Melanocyte of skin (primary cell): Measurements from ENCODE around the gene ZNF611. TPM values are rescaled to one million over a fixed set of nuclear protein-coding genes. Genes with fewer than 3 reads are reported as not detected.

Experiments used
- total RNA-seq, 2 donors: library from RNA; depleted of rRNA; stranded (reverse); fragments of >200 nt; gene quantifications; 2 replicates each; pipeline ENCODE4 v1.2.3, GENCODE V29; 2012

The ZNF611 gene
- total RNA-seq = 1 to 10 TPM; 6.9 to 8.7 TPM

DNA sequence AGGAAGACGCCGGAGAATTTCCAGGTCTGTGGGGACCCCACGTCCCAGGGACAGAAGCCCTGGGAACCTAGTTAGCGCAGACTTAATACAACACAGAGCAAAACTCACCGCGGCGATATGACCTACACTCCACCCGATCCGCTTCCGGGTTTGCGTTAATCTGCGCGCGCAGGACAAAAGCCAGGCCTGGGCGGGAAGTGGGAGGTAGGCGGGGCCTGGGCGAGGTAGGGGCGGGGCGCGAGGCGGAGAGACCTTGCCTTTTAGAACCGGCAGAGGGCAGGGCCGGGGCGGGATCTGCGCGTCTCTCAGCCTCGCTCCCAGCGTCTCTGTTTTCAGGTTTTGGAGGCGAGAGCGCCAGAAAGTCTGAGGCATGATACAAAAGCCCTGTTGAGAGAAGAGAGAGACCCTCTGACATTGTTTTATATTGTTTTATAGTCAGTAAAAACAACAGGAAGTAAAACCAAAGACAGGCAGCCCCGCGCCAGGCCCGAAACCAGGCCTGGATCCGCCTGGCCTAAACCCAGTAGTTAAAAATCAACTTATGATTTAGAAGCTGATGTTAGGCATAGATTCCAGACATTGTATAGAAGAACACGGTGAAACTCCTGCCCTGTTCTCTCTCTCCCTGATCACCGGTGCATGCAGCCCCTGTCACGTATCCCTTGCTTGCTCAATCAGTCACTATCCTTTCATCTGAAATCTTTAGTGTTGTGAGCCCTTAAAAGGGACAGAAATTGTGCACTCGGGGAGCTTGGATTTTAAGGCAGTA is at the start of gene ZNF611:
TSS of gene ZNF611 (minus strand) at position 152 of the 769 bp plus-strand sequence. CDS start 19,150 bp downstream, outside the sequence.

Other genes with a start within 250 kb of the ZNF611 start
- 10 to 100 TPM; 15.8 to 23.6 TPM for gene ZNF808, start 207.4 kb downstream of the ZNF611 start, total RNA-seq
- gene ZNF701, start 164.8 kb downstream of the ZNF611 start, total RNA-seq = 10 to 100 TPM; 12.0 to 12.3 TPM
- gene ZNF83, start 96.7 kb downstream of the ZNF611 start, total RNA-seq = 10 to 100 TPM; 27.6 to 34.1 TPM
- gene ZNF600, start 51.7 kb upstream of the ZNF611 start, total RNA-seq = 1 to 10 TPM; 4.5 to 5.0 TPM
- 10 to 100 TPM; 17.9 to 19.3 TPM for gene ZNF28, start 86.6 kb upstream of the ZNF611 start, total RNA-seq
- 10 to 100 TPM; 22.6 to 22.7 TPM for gene ZNF468, start 122.6 kb upstream of the ZNF611 start, total RNA-seq
- 1 to 10 TPM; 7.7 to 9.3 TPM for gene ZNF320, start 162.6 kb upstream of the ZNF611 start, total RNA-seq
- 1 to 10 TPM; 2.1 to 4.7 TPM for gene ZNF888, start 188.4 kb upstream of the ZNF611 start, total RNA-seq
- gene ZNF816, start 227.8 kb upstream of the ZNF611 start, total RNA-seq = 10 to 100 TPM in 1 of 2 donors, 1 to 10 TPM in 1; 6.5 to 10.3 TPM